Stimulated activated CD4-positive, alpha-beta T cell treated with anti-CD3 and anti-CD28 coated beads, Interleukin-1b, Interleukin-23, amount 100 ng/mL, for 1 hour (primary cell): ENCODE results near the gene FBLN1.

Experiments
- DNase-seq, 2 donors: peaks; one replicate each; pipeline ENCODE4 v3.0.0-alpha.2; 2020; ENCODE audit warnings: low read depth in 2 of 2

FBLN1 gene

DNA sequence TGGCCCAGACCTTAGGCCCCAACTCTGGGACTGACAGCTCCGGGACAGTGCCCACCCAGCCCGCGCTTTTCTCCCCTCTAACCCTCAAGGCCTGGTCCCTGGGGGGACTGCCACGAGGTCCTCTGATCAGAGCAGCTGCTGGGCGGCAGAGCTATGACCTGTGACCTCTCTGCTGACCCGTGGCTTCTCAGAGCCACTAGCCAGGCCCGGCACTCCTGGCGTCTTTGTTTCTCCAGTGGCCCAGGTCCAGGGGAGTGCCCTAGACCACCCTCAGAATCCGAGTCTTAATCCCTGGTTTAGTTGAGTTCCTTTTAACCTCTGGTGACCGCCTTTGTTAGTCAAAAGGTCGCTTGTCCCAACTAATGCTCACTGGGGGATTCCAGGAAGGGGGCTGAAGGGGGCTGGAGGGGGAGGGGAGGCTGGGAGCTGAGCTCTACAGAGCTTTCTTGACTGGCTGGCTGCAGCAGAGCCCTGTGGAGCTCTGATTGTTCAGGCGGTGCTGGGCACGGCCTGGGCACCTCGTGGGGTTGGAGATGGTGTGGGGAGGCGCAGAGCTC lies 1.2 kb downstream of the FBLN1 start:
- no peak for DNase-seq

DNA sequence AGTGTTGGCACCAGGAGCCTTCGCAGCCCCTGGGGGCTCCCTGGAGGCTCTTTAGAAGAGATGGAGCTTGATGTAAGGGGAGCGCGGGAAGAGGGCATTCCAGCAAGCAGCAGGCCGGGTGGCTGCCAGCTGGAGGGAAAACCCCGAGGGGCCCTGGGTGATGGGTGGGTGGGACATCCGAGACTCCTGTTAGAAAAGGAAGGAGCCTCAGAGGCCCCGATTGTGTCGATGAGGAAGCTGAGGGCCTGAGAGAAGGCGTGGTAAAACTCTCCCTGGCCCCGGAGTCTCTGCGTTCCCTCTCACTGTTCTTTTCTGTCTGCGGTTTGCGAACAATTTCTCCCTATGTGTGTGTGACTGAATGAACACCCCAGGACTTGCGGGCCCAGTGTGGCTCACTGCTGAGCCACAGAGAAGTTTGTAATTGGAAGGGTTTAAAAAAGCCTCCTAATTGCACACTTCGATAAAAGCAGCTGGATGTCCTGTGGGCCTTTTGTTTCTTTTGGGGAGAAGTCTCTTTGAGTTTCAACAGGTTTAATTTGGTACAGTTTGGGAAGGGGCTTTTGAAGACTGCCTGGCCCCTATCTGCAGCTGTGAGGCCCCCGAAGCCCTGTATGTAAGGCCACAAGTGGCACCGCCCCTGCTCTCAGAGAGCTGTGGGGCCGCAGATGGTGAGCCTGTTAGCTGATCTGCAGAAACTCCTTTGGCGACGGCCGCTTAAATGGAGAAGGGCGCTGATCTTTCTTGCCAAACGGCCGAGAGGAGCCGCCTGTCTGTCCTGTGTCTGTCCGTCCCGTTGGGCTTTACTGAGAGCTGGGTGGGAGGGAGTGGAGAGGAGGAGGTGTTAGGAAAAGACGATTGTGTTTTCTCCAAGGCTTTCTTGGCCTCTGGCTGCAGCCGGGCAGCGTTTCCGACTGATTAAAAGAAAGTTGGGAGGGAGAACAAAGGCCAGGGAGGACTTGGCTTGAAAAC lies 2.0 kb downstream of the FBLN1 start:
- DNase-seq = no peak

DNA sequence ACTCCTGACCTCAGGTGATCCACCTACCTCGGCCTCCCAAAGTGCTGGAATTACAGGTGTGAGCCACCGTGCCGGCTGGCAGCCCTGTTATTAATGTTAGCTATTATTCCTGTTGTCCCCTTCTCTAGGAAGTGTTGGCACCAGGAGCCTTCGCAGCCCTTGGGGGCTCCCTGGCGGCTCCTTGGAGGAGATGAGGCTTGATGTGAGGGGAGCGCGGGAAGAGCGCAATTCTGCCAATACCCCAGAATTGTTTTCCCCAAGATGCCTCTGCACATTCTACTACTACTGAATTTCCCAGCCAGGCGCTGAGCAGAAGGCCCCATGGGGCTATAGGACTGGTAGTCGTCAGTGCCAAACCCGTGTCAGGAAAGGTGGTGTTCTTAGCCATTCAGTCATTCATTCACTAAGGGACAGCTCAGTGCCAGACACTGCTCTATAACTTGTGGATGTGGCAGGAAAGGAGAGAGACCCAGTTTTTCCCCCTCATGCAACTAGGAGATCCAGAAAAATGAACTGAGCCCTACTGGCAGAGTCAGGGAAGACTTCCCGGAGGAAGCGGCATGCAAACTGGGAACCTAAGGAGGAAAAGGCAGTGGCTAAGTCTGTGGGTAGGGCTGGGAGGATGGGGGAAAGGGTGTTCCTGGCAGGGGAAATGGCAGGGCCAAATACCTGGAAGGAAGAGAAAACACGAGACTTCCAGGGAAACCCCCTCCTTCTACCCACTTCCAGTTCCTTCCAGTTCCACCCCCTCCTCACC lies 3.5 kb downstream of the FBLN1 start:
- DNase-seq = no peak

DNA sequence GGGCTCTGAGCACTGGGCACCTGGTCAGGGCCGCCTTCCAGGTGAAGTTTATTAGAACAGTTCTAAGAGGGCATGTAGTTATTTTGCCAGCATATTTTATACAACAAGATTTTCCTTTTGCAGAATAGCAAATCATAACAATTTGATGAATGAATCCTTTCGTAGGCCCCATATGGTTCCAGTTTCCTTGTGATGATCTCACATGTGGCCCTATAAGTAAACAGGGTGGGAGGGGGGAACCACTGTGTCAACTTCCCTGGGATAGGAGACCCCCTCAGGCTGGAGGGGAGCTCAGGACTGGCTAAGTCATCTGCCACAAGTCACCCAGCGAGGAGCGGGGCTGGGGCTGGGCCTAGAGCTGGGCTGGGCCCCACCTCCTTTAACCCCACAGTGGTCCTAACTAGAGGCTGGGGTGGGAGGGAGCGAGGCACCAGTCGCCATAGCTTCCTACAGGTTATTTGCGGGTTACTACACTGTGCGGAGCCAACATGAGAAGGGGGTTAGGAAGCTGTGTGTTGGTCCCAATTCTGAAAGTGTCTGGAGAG lies 4.2 kb downstream of the FBLN1 start:
- no peak for DNase-seq

DNA sequence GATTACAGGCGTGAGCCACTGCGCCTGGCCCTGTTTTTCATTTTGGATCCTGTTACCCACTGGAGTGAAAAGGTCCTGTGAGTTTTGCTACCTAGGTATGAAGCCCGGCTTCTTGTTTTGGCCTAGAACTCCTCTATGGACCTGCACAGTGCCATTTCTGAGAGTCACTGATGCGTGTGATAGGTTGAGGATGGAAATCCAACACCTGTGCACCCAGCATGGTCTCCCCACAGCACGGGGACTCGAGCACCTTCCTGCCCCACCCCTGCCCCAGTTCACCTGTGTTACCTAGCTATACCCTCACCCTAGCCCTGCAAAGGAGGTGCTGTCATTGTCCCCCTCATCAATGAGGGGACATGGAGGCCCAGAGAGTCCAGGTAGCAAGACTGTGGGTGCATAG lies 5.1 kb downstream of the FBLN1 start:
- no peak for DNase-seq

DNA sequence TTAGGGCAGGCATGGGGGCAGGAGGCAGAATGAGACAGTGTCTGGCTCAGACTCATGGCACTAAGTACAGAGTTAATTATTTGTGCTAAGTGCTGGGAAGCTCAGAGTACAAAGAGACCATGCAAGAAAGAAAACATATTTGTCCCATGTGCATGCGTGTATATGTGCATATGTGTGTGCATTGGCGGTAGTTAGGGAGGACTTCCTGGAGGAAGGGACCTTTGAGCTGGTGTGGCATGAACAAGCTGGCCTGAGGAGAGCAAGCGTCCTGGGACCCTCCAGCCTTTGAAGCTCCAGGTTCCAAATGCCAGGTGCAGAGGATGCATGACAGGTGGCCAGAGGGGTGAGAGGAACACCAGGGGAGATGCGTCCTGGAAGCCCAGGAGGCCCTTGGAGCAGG lies 6.1 kb downstream of the FBLN1 start:
- DNase-seq = no peak

DNA sequence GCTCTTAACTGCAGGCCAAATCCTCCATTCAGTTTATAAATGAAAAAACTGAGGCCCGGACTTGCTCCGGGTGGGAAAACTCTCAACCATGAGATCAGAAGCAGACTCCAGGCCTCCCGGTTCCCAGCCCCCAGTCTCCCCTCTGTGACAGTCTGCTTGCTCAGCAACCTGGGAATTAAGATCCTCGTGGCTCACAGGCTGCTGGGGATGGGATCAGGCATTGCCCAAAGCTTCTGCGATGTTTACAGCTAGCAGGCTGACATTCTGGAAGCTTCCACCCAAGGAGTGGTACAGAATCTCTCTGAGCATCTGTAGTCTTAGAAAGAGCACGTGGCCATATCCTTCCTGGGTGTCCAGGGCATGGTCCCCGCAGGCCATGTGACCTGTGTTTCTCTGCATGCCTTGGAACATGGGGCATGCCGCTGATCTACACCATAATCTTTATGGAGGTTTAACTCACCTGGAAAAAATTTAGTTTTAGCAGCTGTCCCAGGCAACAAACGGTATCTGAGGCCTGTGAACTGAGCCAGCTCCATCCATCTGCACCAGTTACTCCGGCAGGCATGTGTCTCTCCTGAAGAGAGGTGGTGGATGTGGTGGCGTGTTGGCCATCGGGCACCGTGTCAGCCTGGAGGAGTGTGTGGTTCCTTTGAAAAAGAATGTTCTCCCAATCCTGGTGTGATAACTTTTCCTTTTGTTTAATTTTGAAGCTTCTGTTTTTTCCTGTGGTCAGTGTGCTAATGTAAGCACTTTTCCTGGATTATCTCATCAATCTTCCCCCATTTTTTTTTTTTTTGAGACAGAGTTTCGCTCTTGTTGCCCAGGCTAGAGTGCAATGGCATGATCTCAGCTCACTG lies 7.9 kb downstream of the FBLN1 start:
- no peak for DNase-seq

DNA sequence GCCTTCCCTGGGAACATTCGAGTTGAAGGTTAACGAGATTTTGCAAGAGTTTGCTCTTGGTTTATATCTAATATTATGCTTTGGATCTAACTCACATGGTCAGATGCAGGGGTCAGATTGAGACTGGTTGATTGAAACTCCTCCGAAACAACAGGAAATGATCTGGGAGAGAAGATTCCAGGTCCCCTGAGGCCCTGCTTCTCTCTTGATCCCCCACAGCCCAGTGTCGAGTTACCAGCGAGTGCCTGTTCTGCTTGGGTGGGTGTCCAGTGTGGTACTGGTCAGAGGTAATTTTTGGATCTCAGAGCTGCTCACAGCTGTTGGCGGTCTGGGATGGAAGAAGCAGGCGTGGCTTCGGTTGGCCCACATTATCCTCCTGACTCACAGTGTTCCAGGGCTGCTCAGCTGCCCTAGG lies 9.2 kb downstream of the FBLN1 start:
- DNase-seq = no peak

DNA sequence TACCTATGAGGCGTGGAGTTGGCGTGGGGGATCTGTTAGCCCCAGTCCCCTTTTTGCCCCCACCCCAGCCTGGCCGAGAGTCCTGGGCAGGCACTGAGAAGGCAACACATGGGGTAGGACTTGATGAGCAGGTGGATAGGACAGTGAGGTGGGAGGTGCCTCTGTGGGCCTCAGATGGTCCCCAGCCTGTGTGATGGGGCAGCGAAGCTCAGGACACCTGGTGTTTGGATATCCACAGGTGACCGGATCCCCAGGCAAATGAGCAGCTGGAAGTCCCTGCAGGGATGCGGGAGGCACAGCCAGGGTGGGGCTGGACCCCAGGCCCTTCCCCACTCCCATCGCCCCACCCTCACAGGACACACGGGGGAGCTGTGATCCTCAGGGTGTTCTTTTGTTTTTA lies 9.7 kb downstream of the FBLN1 start:
- DNase-seq = no peak

DNA sequence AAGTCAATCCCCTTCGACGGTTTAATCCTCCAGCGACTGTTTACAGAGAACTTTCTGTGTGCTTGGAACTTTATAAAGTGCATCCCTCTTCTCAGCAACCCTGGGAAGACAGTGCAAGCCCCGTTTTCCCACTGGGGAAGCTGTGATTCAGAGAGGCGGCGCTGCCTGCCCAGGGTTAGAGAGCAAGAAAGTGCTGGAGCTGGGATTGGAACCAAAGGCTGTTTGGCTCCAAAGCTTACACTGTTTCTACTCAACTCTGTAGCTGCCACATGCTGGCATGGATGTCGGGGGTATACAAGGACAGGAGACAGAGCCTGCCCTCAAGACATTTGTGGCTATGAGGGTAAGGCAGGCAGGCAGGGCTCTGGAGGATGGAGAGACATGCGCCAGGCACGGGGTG lies 13.0 kb downstream of the FBLN1 start:
- DNase-seq = no peak

DNA sequence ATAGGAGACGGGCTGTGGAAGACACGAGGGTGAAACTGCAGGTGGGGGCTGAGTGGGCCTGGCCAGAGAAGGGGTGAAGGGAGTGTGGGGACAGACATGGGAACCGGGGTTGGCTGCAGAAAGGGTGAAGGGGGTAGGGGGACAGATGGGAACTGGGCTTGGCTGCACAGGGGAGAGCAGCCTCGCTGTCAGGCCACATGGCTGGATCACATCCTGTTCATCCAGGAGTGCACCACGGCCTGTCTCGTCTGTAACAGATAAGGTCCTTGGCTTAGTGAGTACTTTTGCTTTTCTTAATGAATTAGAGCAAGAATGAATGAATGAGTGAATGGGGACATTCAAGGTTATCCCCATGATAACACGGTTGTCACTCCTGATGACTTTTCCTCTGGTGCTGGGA lies 13.5 kb downstream of the FBLN1 start:
- no peak for DNase-seq

DNA sequence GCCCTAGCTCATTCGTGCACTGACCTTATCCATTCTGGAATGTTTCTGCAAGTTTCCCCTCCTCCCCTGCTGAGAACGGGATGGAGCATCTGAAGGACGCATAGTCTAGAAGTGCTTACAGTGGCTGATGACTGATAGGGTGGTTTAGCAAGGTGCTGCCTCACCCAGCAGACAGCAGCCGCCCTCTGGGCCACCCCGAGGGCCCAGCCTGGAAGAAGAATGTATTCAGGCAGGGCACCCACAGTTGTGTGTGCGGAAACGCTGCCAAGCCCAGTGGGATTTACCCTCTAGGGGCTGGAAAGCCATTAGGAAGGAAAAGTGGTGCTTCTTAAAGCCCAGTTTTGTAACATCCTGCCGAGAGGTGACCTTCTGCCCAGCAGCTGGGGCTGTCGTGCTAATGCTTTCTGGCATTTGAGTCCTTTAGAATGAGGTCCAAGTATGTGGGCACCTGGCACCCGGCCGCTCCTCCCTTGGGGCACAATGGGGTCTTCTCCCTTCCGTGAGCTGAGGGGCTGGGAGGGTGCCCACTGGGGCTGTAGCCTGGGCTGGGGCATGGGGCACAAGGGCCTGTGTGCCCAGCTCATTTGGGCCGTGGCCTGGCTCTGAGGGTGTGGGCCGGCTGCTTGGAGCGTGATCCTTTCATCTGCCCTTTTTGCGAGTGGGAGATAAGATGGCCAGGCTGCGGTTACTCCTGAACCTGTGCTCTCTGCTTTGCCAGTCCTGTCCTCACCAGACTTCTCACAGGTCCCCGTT lies 14.4 kb downstream of the FBLN1 start:
- DNase-seq = no peak

DNA sequence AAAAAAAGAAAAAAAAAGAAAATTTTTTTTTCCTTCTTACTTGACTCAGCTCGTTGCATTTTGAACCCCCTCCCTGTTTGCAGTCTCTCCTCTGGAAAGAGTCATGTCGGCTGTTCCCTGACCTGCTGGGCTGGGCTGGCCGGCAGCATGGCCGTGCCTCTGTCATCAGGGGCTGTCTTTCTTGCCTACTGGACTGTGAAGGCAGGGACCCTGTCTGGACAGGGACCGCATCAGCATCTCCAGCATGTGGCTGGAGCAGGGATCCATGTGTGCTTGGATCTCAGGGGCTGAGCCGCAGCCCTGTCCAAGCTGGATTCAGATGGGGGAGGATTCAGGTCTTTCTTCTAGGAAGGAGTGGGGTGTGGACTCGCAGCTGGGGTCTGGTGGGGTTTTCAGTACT lies 15.5 kb downstream of the FBLN1 start:
- no peak for DNase-seq

DNA sequence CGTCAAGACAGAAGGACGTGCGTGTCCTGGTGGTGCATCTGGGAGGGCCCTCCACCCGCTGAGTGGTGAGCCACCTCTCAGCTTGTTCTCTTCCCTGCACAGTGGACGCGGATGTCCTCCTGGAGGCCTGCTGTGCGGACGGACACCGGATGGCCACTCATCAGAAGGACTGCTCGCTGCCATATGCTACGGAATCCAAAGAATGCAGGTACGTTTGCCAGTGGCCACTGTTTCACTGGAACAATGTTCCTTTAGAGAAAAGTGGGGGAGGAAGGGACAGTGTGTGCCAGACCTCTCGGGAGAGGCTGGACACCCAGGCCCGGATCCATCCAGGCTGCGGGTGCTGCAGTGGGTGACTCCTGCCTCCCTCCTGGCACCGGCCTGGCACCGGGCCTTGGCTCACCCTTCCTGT lies 15.9 kb downstream of the FBLN1 start:
- DNase-seq = no peak

DNA sequence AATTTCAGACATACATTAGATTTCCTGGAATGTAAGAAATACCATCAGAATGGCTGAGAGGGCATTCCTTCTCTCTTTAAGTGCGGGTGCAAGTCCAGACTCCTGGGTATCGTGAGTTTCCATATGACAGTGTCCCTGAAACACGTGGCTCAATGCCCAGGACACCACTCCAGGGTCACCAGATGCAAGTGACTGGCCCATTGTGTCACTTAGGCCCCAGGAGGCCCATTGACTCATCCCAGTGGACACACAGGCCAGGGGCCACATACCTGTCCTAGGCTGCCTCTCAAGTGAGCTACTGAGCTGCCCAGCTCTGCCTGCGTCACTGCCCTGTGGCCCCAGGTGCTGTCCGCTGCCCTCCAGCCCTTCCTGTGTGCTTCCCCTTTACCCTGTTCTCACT lies 18.5 kb downstream of the FBLN1 start:
- no peak for DNase-seq

DNA sequence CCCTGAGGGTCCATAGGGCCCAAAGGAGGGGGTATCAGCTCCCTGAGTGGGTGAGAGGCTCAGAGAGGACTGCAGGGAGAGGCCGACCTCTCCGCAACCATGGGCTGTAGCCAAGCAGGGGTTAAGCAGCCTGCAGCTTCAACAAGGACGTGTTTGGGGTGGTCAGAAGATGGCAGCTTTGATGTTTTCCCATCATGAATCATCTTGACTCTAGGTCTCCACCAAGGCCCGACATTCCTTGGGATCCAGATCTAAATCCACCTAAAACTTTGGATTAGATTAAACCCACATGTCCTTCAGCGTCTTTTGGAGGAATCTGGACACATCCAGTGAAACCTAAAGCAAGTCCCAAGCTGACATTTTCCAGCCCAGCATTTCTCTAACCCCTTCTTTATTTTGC lies 19.8 kb downstream of the FBLN1 start:
- DNase-seq = no peak

DNA sequence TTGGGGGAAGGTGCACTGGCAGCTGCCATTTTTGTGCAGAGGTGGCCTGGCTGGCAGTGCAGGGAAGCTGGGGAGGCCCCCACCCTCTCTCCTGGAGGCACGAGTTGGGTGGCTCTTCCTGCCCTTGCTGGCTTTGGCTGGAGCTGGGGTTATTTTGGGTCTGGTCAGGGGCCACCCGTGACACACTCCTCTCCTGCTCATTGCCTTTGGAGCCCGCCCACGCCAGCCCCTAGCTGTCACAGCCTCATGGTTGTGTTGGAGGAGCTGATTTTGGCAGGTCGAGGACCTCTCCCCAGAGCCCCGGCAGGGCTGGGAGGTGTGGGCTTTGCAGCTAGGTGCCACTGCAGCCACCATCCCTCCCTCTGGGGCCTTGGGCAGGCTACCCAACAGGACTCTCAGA lies 21.5 kb downstream of the FBLN1 start:
- DNase-seq = no peak

DNA sequence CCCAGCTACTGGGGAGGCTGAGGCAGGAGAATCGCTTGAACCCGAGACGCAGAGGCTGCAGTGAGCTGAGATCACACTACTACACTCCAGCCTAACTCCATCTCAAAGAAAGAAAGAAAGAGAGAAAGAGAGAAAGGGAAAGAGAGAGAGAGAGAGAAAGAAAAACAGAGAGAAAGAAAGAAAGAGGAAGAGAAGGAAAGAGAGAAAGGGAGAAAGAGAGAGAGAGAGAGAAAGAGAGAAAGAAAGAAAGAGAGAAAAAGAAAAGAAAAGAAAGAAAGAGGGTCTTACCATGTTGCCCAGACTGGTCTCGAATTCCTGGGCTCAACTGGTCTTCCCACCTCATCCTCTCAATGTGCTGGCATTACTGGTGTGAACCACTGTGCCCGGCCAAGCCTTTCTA lies 22.3 kb downstream of the FBLN1 start:
- no peak for DNase-seq

DNA sequence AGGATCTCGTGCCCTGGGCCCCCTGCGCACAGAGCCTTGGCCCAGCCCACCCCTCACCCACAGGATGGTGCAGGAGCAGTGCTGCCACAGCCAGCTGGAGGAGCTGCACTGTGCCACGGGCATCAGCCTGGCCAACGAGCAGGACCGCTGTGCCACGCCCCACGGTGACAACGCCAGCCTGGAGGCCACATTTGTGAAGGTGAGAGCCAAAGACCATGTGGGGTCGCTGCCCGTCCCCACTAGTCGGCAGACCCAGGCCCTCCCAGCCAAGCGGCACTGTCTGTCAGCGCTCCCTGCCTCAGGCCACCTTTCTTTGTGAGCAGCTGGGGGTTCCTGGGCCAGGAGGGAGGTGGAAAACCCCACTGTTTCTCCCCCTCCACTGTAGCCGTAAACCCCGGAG lies 22.8 kb downstream of the FBLN1 start:
- DNase-seq = no peak

DNA sequence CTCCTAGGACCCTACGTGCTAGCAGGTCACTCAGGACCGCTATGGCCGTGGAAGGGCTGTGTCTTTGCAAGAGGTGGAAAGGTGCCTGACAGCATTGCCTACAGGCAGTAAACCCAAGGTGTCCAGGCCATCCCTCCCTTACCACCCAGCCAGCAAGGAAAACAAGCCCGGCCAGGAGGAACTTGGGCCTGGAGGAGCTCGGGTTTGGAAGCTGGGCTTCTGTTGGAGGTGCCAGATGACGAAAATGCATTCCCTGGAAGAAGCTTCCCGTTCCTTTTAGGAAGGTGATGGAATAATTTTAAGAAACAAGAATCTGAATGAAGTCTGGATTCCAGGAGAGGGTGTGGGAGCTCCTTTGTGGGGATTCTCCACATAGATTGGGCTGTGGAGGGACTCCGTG lies 23.6 kb downstream of the FBLN1 start:
- DNase-seq = no peak
